ENCODE measurements around the gene AK6.
A peak's percentile ranks its signal among the peaks of the same experiment; 100 is the strongest.
"Not testable (repeated sequence)": the region's sequence is repeated elsewhere in the genome, so short reads cannot be mapped to it uniquely, and the experiment has no call there.

Gene AK6

DNA sequence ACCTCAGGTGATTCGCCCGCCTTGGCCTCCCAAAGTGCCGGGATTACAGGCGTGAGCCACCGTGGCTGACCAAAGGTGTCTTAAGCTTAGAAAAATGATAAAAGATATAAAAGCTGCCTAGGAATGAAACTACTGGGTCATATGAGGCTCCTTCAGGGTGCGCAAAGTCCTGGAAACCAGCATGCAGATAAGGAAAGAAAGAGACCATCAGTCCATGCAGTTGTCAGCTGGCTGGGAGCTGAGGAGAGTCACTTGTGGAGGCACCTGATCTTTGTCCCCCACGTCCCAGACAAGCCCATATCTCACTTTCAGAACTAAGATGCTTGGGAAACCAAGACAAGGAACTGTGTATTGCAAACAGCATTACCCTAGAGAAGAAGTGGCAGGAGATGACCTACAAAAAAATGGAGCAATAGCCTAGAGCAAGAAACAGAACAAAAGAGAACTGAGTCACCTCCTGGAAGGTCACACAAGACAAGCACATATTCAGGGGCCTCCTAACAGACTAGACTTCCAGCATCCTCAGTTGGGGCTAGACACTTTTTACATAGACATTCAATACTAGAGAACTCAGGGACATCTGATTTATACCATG, 33.9 kb downstream of the AK6 start:
- no peak for DNase-seq (ENCODE audit: low read depth)

DNA sequence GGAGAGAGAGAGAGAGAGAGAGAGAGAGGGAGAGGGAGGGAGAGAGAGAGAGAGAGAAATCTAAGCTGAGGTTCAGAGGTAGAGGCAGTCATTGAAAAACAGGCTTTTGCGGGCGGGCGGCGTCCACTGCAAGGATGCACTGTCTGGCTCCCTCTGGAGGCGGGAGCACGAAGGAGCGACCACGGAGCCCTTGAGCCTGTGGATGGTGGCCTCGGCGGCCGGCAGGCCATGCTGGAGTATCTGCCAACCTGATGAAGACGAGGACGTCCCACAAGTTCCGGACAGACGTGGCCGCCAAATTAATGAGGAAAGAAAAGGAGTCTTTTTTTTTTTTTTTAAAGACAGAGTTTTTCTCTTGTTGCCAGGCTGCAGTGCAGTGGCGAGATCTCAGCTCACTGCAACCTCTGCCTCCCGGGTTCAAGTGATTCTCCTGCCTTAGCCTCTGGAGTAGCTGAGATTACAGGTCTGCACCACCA, 34.5 kb downstream of the AK6 start:
- peak; percentile 51 for DNase-seq (ENCODE audit: low read depth)

DNA sequence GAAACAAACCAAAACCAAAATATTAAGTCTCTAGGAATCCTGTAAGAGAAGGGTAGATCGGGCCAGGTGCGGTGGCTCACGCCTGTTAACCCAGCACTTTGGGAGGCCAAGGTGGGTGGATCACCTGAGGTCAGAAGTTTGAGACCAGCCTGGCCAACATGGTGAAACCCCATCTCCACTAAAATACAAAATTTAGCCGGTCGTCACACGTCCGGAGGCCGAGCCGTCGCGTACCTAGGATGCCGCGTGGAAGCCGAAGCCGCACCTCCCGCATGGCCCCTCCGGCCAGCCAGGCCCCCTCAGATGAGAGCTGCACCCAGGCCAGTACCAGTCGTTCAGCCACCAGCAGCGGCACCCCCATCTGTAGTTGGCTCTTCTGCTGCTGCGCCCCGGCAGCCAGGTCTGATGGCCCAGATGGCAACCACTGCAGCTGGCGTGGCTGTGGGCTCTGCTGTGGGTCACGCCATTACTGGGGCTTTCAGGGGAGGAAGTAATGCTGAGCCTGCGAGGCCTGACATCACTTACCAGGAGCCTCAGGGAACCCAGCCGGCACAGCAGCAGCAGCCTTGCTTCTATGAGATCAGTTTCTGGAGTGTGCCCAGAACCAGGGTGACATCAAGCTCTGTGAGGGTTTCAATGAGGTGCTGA, 35.5 kb downstream of the AK6 start:
- not testable (repeated sequence) for DNase-seq (ENCODE audit: low read depth)

DNA sequence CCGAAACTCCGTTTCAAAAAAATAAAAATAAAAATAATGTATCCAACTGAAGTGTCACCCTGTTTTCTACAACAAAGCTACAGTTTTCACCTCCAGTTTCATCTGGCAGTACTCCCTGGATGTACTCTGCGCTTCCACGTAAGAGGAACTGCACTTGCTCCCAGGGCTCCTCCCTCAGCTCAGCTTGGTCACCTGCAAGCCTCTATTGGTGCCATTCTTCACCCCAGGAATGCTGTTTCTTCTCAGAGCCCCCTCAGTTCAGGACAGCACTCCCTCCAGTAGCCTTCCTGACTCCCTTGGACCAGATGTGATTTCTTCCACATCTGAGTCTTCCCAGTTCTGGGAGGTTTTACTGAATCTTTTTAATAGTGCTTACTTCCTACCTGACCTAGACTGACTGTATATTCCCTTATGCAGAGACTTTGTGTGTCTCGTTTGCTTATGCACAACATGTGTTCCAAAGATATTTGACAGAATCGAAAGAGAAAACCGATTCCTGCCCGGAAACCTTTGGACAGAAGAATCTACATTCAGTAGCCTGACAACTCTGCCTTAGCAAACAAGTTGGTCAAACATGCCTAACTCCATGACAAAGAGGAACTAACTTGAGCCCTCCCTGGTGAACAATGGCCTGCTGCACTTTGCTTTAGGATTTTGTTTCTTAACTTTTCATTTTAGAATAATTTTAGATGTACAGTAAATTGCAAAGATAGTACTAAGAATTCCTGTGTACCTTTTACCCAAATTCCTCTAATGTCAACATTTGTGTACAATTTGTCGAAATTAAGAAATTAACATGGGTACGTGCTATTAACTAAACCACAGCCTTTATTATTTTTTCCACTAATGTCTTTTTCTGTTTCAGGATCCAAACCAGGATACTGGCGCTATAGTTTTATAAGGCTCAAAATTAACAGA, 37.5 kb downstream of the AK6 start:
- DNase-seq (ENCODE audit: low read depth): no peak

DNA sequence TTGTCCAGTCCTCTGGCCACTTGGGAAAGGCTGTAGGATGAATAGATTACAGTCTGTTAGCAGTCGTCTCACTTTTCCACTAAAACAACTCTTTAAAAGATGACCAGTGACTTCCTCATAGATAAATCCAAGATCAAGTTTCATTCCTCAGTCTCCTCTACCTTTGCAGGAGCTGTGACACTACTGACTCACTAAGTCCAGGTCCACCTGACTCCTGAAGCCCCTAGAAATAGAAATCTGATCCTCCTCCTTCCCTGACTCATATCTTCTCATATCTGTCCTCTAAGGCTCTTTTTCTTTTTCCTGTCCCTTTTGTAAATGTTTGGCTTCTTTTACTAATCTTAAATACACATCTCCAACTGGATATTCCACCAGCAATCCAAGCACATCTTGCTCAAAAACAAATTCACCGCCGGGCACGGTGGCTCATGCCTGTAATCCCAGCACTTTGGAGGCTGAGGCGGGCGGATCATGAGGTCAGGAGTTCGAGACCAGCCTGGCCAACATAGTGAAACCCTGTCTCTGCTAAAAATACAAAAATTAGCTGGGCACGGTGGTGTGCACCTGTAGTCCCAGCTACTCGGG, 39.3 kb downstream of the AK6 start:
- no peak for DNase-seq (ENCODE audit: low read depth)

DNA sequence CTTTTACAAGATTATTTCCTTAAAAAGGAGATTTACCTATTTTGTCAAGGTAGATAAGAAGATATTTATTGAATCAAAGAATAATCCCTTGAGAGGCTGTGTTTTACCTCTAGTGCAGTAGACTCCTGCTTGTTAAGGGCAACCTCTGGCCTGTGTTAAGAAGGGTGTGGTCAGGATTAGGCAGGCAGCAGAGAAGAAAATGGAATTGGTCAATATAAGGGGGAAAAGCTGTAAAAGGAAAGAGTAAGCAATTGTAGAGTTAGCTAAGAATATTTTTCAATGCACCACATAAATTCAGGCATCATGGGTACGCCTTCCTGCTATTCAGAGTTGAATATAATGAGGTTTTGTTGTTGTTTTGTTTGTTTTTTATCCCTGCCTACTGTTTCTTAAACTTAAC, 43.0 kb downstream of the AK6 start:
- DNase-seq (ENCODE audit: low read depth): no peak

DNA sequence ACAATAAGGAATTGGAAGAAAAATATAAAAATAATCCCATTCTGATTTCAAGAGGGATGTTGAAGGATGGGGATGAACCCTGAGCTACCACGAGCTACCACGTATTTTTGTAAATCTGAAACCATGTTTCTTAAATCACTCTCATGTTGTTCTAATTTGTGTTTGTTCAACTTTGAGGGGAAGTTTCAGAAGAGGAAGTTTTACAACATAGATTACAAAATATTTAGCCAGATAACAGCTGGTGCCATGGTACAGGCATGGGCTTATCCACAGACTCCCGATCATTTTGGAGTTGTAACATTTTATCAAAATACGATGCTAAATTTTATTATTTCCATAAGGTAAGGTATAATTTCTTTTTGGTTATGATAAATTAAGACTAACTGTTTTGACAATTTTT, 51.9 kb downstream of the AK6 start:
- DNase-seq (ENCODE audit: low read depth): no peak

DNA sequence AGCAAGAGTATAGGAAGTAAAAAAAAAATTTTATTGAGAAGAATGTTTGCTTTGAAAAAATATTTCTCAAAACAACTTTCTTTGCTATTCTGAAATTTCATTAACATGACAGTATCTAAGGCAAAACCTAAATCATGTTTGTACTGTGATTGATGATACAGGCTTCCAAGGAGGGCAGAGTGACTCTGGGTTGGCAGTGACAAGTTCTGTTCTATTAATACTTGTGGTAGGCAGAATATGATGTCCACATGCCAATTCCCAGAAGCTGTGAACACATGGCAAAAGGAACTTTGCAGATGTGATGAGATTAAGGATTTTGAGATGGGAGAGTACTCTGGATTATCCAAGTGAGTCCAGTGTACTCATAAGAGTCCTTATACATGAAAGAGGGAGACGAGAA, 53.3 kb downstream of the AK6 start:
- DNase-seq (ENCODE audit: low read depth): no peak

DNA sequence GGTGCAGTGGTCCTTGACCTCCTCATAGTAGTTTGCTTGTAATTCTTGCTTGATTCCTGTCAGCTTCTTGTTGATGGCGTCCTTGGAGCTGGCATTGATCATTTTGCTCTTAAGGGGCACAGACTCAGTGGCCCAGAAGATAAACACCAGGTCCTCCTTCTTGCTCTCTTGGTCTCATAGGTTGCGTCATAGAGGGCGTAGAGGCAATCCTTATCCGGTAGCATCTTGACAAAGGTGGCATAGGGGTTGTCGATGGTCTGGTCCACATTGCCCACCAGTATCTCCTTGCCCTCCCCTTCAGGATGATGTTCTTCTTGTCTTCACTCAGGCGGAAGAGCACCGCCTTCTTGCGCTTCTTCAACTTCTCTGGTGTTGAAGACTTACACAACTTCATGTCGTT, 55.9 kb downstream of the AK6 start:
- no peak for DNase-seq (ENCODE audit: low read depth)

DNA sequence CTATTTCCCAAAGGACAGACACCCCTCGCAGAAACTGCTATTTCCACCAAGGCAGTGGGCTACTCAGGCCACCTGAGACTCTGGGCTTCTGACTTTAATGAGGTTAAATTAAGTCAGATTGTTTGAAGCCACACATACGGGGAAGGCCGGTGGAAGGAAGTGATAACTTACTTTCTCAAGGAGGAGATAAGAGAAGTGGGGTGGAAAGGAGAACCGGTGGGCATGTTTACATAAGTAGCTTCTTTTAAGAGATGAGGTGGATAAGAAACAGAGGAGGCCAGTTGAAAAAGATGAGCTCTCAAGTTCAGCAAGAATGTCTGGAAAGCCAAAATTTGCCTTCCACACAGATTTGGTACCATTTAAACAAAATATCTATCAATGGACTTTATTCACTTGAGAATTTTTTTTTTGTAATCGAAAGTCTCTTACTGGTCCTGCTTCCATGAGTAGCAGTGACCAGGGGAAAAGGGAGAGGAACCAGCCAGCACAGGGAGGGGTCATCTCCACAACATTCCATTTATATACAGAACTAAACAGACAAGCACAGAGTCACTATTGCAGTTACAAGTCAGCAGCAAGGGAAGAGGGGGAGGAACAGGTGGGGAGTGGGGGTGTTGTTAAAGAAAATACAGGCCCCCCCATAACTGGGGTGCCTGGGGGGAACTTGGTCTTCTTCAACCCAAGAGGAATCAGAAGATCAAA, 56.7 kb downstream of the AK6 start:
- DNase-seq (ENCODE audit: low read depth): no peak

DNA sequence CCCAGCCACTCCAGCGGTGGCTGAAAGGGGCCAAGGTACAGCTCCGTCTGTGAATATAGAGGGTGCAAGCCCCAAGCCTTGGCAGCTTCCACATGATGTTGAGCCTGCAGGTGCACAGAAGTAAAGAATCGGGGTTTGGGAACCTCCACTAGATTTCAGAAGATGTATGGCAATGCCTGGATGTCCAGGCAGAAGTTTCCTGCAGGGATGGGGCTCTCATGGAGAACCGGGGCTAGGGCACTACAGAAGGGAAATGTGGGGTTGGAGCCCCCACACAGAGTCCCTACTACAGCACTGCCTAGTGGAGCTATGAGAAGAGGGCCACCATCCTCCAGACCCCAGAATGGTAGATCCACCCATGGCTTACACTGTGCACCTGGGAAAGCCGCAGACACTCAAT, 59.9 kb downstream of the AK6 start:
- no peak for DNase-seq (ENCODE audit: low read depth)

DNA sequence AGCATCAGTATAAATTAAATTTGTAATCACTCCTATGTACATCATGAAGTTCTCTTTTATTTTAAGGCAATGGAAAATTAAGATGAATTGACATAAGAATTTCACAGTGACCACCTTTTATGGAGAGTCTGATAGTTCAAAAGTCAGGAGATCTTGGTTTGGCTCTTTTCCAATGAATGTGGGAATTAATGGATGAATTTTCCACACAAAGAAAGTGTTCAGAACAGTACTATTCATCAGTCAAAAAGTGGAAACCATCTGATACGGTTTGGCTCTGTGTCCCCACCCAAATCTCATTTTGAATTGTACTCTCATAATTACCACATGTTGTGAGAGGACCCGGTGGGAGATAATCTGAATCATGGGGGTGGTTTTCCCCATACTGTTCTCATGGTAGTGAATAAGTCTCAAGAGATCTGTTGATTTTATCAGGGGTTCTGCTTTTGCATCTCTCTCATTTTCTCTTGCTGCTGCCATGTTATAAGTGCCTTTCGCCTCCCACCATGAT, 61.2 kb downstream of the AK6 start:
- DNase-seq (ENCODE audit: low read depth): no peak

DNA sequence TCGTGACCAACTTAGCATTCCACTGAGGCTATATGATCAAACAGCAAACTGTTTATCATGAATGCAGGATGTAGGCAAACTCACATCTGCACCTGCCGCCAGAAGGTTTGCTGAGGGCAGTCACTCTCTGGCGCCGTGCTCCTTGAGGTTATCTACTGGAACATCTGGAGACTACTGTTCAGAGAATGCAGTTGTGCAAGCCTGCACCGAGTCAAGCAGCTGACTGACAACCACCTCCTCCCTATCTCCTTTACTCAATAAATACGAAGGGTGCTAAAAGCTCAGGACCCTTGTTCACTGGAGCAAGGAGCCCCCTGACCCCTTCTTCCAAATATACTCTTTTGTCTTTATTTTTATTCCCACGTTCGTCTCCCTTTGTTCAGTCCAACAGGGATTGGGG, 63.8 kb downstream of the AK6 start:
- DNase-seq (ENCODE audit: low read depth): no peak

Measured in stimulated activated CD4-positive, alpha-beta T cell treated with anti-CD3 and anti-CD28 coated beads, Interleukin-2, amount 100 ng/mL, for 4 hours (primary cell).